GM23338 (cell line): ENCODE measurements around the gene SGK1. TPM values are rescaled to one million over a fixed set of nuclear protein-coding genes. Genes with fewer than 3 reads are reported as not detected.

Experiments used
- ATAC-seq: fragments of 200-7000 bp; cut with Tn5 transposase; 3 replicates; pipeline ENCODE4 v1.9.1; 2020
- DNase-seq: peaks from one replicate; pipeline ENCODE4 v3.0.0-alpha.2; 2015; ENCODE audit warnings: low spot score
- H2AFZ ChIP-seq: fragments of 200-600 bp; sonication (generic); 2 replicates; pipeline ENCODE4 v1.8.0; 2016; ENCODE audit warnings: antibody characterized with exemption, mild to moderate bottlenecking, moderate library complexity
- H3F3A ChIP-seq: fragments of 200-600 bp; sonication (generic); replicated peaks from 2 replicates; pipeline ENCODE4 v1.8.0; 2017; ENCODE audit warnings: antibody characterized with exemption, mixed run types, low read depth
- H3K27ac ChIP-seq: fragments of 200-600 bp; sonication (generic); 2 replicates; pipeline ENCODE4 v1.6.1; 2016; ENCODE audit warnings: low read depth
- H3K27me3 ChIP-seq: fragments of 200-600 bp; sonication (generic); 2 replicates; pipeline ENCODE4 v1.8.0; 2016; ENCODE audit warnings: mild to moderate bottlenecking, mixed run types, moderate library complexity; ENCODE audit not compliant: insufficient read depth
- H3K36me3 ChIP-seq: fragments of 200-600 bp; sonication (generic); 2 replicates; pipeline ENCODE4 v1.8.0; 2016; ENCODE audit warnings: mild to moderate bottlenecking; ENCODE audit not compliant: insufficient read depth
- H3K4me1 ChIP-seq: fragments of 200-600 bp; sonication (generic); 2 replicates; pipeline ENCODE4 v1.8.0; 2016; ENCODE audit warnings: mild to moderate bottlenecking, moderate library complexity; ENCODE audit not compliant: insufficient read depth
- H3K4me2 ChIP-seq: fragments of 200-600 bp; sonication (generic); 2 replicates; pipeline ENCODE4 v1.7.1; 2017; ENCODE audit warnings: mixed run types
- H3K4me3 ChIP-seq: fragments of 200-600 bp; sonication (generic); 2 replicates; pipeline ENCODE4 v1.6.1; 2016; ENCODE audit warnings: mixed run types
- H3K79me2 ChIP-seq: fragments of 200-600 bp; sonication (generic); replicated peaks from 2 replicates; pipeline ENCODE4 v1.8.0; 2017; ENCODE audit warnings: mild to moderate bottlenecking; ENCODE audit not compliant: insufficient read depth
- H3K9me2 ChIP-seq: fragments of 200-600 bp; sonication (generic); 2 replicates; pipeline ENCODE4 v1.8.0; 2017; ENCODE audit not compliant: insufficient read depth
- H4K20me1 ChIP-seq: fragments of 200-600 bp; sonication (generic); replicated peaks from 2 replicates; pipeline ENCODE4 v1.8.0; 2017; ENCODE audit warnings: mild to moderate bottlenecking; ENCODE audit not compliant: insufficient read depth
- H3K27ac Mint-ChIP-seq: 2 replicates; pipeline ENCODE4 v1.8.0; 2020; ENCODE audit warnings: inconsistent platforms, mild to moderate bottlenecking, moderate library complexity, mixed read lengths
- H3K27me3 Mint-ChIP-seq: 3 replicates; pipeline ENCODE4 v1.8.0; 2022; ENCODE audit warnings: low read depth, mild to moderate bottlenecking, moderate library complexity, mixed read lengths, inconsistent platforms; ENCODE audit not compliant: insufficient read depth, poor library complexity
- H3K36me3 Mint-ChIP-seq: 3 replicates; pipeline ENCODE4 v1.8.0; 2021; ENCODE audit warnings: low read depth, mild to moderate bottlenecking, inconsistent platforms, moderate library complexity, mixed read lengths
- H3K4me1 Mint-ChIP-seq: 3 replicates; pipeline ENCODE4 v1.8.0; 2020; ENCODE audit warnings: mild to moderate bottlenecking, inconsistent platforms, mixed read lengths
- H3K4me3 Mint-ChIP-seq: 3 replicates; pipeline ENCODE4 v1.8.0; 2021; ENCODE audit warnings: moderate library complexity, mild to moderate bottlenecking, inconsistent platforms, mixed read lengths
- H3K9me3 Mint-ChIP-seq: 3 replicates; pipeline ENCODE4 v1.8.0; 2020; ENCODE audit warnings: moderate library complexity, mild to moderate bottlenecking, inconsistent platforms, mixed read lengths
- CREB1 ChIP-seq: fragments of 250-450 bp; sonication (Bioruptor Pico); IDR thresholded peaks from 2 replicates; pipeline ENCODE4 v1.5.0; 2020; ENCODE audit warnings: low read depth, mild to moderate bottlenecking, moderate library complexity
- EZH2 ChIP-seq: fragments of 200-600 bp; sonication (generic); IDR thresholded peaks from one replicate; pipeline ENCODE4 v1.8.0; 2017; ENCODE audit warnings: antibody characterized with exemption, mild to moderate bottlenecking, low read depth; ENCODE audit not compliant: unreplicated experiment
- EZH2phosphoT487 ChIP-seq: fragments of 200-600 bp; sonication (generic); IDR thresholded peaks from one replicate; pipeline ENCODE4 v1.8.1; 2018; ENCODE audit warnings: antibody characterized with exemption; ENCODE audit not compliant: unreplicated experiment
- JUNB ChIP-seq: IDR thresholded peaks from one replicate; pipeline ENCODE4 v1.6.1; 2016; ENCODE audit warnings: antibody characterized with exemption; ENCODE audit not compliant: unreplicated experiment
- NANOG ChIP-seq: IDR thresholded peaks from 2 replicates; pipeline ENCODE4 v1.6.1; 2016; ENCODE audit warnings: antibody characterized with exemption, borderline replicate concordance
- POLR2AphosphoS5 ChIP-seq: IDR thresholded peaks from 2 replicates; pipeline ENCODE4 v1.6.1; 2016; ENCODE audit warnings: antibody characterized with exemption, low read depth
- STAT1 ChIP-seq: IDR thresholded peaks from one replicate; pipeline ENCODE4 v1.6.1; 2016; ENCODE audit warnings: antibody characterized with exemption; ENCODE audit not compliant: unreplicated experiment
- ZNF114 ChIP-seq: fragments of 250-450 bp; sonication (Bioruptor Pico); IDR thresholded peaks from 2 replicates; pipeline ENCODE4 v1.5.0; 2020; ENCODE audit warnings: mild to moderate bottlenecking, moderate library complexity
- ZNF331 ChIP-seq: fragments of 250-450 bp; sonication (Bioruptor Pico); IDR thresholded peaks from 2 replicates; pipeline ENCODE4 v1.5.0; 2020; ENCODE audit warnings: low read depth, mild to moderate bottlenecking, moderate library complexity
- polyA plus RNA-seq: library from polyadenylated mRNA; unstranded; fragments of >200 nt; fragmentation: Nextera tagmentation; extraction: Ambion mirVana; gene quantifications from 2 replicates; pipeline ENCODE4 v1.2.1, GENCODE V29; 2016
- total RNA-seq: library from RNA; depleted of rRNA; stranded (reverse); fragments of >200 nt; shearing (Covaris generic); gene quantifications from 2 replicates; pipeline ENCODE4 v1.2.3, GENCODE V29; 2014
- TF ChIP-seq, protein P1 (sequence below), 2 experiments: fragments of 200-600 bp in 1 of 2; sonication (generic) in 1 of 2; conservative IDR thresholded peaks; 2 replicates each; pipeline versions ENCODE4 v1.5.1 to v1.6.1; 2016 to 2017; ENCODE audit warnings: antibody characterized with exemption in 2 of 2, low read depth in 2 of 2, mild to moderate bottlenecking in 2 of 2, moderate library complexity in 1 of 2
- TF ChIP-seq, protein P2 (sequence below): IDR thresholded peaks from 2 replicates; pipeline ENCODE4 v1.6.1; 2016; ENCODE audit warnings: antibody characterized with exemption
- TF ChIP-seq, protein P3 (sequence below): IDR thresholded peaks from one replicate; pipeline ENCODE4 v1.6.1; 2018; ENCODE audit warnings: antibody characterized with exemption; ENCODE audit not compliant: unreplicated experiment
- TF ChIP-seq, protein P4 (sequence below): fragments of 250-450 bp; sonication (Bioruptor Pico); IDR thresholded peaks from 2 replicates; pipeline ENCODE4 v1.5.0; 2020; ENCODE audit warnings: mild to moderate bottlenecking, moderate library complexity

The SGK1 gene
- total and polyA plus RNA-seq, 2 experiments from 2014 or later, result 16.3 to 37.2 TPM

DNA sequence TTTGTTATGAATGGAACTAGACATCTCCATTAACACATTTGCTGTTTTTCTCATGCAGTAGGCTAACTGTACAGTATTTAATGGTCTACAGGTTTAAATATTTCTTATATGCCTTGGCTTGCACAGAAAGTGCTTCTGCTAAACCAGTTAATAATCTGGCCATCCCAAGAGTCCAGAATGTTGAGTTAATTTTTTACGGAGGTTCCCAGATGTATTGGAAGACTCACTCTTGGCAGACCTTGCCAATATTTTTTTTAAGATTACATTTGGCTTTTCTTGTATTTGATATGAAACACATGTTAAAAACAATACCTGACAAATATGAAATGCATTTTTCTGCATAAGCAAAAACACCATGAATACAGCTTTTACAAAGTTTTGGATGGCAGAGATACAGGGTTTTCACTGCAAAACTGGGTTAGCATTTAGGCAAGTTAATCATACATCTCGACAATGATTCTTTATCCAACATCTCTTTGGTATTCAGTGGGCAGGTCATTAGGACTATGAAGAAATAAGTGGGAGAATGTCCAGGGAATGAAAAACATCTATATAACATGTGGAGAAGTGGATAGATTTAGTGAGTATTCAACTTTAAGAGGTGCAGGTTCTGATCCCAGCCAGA is 94.0 kb downstream of the SGK1 start:
- Mint-ChIP-seq H3K27me3 (peaks cover 6% of the 10 kb centered on the region), H3K4me3 (no peak overlapping the region), H3K9me3 (no peaks in the 10 kb centered on the region), H3K36me3 (no peaks in the 10 kb centered on the region), H3K27ac (no peak overlapping the region), H3K4me1 (peaks cover 3% of the 10 kb centered on the region; the same call in 2 of the 3 replicates)
- TF ChIP-seq NANOG (no peak), JUNB (no peak), ZNF114 (CRISPR knock-in tag) (no peak), STAT1 (no peak), EZH2 (no peak), CREB1 (CRISPR knock-in tag) (no peak), ZNF331 (CRISPR knock-in tag) (no peak), EZH2phosphoT487 (no peak), POLR2AphosphoS5 (no peak)
- TF ChIP-seq, protein P1, sequence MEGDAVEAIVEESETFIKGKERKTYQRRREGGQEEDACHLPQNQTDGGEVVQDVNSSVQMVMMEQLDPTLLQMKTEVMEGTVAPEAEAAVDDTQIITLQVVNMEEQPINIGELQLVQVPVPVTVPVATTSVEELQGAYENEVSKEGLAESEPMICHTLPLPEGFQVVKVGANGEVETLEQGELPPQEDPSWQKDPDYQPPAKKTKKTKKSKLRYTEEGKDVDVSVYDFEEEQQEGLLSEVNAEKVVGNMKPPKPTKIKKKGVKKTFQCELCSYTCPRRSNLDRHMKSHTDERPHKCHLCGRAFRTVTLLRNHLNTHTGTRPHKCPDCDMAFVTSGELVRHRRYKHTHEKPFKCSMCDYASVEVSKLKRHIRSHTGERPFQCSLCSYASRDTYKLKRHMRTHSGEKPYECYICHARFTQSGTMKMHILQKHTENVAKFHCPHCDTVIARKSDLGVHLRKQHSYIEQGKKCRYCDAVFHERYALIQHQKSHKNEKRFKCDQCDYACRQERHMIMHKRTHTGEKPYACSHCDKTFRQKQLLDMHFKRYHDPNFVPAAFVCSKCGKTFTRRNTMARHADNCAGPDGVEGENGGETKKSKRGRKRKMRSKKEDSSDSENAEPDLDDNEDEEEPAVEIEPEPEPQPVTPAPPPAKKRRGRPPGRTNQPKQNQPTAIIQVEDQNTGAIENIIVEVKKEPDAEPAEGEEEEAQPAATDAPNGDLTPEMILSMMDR (conservative IDR thresholded peaks at IDR 0.05; ENCODE audit: low read depth in 2 of 2), result no peak
- TF ChIP-seq, protein P2, sequence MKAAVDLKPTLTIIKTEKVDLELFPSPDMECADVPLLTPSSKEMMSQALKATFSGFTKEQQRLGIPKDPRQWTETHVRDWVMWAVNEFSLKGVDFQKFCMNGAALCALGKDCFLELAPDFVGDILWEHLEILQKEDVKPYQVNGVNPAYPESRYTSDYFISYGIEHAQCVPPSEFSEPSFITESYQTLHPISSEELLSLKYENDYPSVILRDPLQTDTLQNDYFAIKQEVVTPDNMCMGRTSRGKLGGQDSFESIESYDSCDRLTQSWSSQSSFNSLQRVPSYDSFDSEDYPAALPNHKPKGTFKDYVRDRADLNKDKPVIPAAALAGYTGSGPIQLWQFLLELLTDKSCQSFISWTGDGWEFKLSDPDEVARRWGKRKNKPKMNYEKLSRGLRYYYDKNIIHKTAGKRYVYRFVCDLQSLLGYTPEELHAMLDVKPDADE, result no peak
- TF ChIP-seq, protein P3, sequence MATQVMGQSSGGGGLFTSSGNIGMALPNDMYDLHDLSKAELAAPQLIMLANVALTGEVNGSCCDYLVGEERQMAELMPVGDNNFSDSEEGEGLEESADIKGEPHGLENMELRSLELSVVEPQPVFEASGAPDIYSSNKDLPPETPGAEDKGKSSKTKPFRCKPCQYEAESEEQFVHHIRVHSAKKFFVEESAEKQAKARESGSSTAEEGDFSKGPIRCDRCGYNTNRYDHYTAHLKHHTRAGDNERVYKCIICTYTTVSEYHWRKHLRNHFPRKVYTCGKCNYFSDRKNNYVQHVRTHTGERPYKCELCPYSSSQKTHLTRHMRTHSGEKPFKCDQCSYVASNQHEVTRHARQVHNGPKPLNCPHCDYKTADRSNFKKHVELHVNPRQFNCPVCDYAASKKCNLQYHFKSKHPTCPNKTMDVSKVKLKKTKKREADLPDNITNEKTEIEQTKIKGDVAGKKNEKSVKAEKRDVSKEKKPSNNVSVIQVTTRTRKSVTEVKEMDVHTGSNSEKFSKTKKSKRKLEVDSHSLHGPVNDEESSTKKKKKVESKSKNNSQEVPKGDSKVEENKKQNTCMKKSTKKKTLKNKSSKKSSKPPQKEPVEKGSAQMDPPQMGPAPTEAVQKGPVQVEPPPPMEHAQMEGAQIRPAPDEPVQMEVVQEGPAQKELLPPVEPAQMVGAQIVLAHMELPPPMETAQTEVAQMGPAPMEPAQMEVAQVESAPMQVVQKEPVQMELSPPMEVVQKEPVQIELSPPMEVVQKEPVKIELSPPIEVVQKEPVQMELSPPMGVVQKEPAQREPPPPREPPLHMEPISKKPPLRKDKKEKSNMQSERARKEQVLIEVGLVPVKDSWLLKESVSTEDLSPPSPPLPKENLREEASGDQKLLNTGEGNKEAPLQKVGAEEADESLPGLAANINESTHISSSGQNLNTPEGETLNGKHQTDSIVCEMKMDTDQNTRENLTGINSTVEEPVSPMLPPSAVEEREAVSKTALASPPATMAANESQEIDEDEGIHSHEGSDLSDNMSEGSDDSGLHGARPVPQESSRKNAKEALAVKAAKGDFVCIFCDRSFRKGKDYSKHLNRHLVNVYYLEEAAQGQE, result no peak
- TF ChIP-seq, protein P4, sequence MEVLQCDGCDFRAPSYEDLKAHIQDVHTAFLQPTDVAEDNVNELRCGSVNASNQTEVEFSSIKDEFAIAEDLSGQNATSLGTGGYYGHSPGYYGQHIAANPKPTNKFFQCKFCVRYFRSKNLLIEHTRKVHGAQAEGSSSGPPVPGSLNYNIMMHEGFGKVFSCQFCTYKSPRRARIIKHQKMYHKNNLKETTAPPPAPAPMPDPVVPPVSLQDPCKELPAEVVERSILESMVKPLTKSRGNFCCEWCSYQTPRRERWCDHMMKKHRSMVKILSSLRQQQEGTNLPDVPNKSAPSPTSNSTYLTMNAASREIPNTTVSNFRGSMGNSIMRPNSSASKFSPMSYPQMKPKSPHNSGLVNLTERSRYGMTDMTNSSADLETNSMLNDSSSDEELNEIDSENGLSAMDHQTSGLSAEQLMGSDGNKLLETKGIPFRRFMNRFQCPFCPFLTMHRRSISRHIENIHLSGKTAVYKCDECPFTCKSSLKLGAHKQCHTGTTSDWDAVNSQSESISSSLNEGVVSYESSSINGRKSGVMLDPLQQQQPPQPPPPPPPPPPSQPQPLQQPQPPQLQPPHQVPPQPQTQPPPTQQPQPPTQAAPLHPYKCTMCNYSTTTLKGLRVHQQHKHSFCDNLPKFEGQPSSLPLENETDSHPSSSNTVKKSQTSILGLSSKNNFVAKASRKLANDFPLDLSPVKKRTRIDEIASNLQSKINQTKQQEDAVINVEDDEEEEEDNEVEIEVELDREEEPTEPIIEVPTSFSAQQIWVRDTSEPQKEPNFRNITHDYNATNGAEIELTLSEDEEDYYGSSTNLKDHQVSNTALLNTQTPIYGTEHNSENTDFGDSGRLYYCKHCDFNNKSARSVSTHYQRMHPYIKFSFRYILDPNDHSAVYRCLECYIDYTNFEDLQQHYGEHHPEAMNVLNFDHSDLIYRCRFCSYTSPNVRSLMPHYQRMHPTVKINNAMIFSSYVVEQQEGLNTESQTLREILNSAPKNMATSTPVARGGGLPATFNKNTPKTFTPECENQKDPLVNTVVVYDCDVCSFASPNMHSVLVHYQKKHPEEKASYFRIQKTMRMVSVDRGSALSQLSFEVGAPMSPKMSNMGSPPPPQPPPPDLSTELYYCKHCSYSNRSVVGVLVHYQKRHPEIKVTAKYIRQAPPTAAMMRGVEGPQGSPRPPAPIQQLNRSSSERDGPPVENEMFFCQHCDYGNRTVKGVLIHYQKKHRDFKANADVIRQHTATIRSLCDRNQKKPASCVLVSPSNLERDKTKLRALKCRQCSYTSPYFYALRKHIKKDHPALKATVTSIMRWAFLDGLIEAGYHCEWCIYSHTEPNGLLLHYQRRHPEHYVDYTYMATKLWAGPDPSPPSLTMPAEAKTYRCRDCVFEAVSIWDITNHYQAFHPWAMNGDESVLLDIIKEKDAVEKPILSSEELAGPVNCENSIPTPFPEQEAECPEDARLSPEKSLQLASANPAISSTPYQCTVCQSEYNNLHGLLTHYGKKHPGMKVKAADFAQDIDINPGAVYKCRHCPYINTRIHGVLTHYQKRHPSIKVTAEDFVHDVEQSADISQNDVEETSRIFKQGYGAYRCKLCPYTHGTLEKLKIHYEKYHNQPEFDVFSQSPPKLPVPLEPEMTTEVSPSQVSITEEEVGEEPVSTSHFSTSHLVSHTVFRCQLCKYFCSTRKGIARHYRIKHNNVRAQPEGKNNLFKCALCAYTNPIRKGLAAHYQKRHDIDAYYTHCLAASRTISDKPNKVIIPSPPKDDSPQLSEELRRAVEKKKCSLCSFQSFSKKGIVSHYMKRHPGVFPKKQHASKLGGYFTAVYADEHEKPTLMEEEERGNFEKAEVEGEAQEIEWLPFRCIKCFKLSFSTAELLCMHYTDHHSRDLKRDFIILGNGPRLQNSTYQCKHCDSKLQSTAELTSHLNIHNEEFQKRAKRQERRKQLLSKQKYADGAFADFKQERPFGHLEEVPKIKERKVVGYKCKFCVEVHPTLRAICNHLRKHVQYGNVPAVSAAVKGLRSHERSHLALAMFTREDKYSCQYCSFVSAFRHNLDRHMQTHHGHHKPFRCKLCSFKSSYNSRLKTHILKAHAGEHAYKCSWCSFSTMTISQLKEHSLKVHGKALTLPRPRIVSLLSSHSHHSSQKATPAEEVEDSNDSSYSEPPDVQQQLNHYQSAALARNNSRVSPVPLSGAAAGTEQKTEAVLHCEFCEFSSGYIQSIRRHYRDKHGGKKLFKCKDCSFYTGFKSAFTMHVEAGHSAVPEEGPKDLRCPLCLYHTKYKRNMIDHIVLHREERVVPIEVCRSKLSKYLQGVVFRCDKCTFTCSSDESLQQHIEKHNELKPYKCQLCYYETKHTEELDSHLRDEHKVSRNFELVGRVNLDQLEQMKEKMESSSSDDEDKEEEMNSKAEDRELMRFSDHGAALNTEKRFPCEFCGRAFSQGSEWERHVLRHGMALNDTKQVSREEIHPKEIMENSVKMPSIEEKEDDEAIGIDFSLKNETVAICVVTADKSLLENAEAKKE (CRISPR knock-in tag), result no peak
- no peak for ATAC-seq
- Histone ChIP-seq H3K27ac (no peak overlapping the region), H2AFZ (no peak overlapping the region), H3K36me3 (no peaks in the 10 kb centered on the region), H3F3A (no peaks in the 10 kb centered on the region), H3K4me1 (no peaks in the 10 kb centered on the region; the same call in 1 of the 2 replicates), H3K79me2 (no peaks in the 10 kb centered on the region), H3K27me3 (no peaks in the 10 kb centered on the region), H3K9me2 (no peaks in the 10 kb centered on the region), H3K4me3 (no peak overlapping the region), H4K20me1 (no peaks in the 10 kb centered on the region), H3K4me2 (no peak overlapping the region)
- DNase-seq, result no peak
